HG03571 (cell line): ENCODE data around the gene HBE1.
"Not testable (repeated sequence)": the region's sequence is repeated elsewhere in the genome, so short reads cannot be mapped to it uniquely, and the experiment has no call there.

Source experiments
- ATAC-seq: cut with Tn5 transposase; IDR thresholded peaks from one replicate; pipeline ENCODE4 v1.9.1; 2021; ENCODE audit not compliant: unreplicated experiment

The HBE1 gene

GRCh38 chr11:5269715-5270147 is at the start of gene HBE1:
TSS of gene HBE1 (minus strand) at chr11:5269945. CDS start at chr11:5269890, 55 bp downstream.
- ATAC-seq: no peak

- no peak for ATAC-seq
These were observed 47.5 kb upstream of the HBE1 start for GRCh38 chr11:5317292-5317691.

GRCh38 chr11:5313326-5314023 is 43.7 kb upstream of the HBE1 start:
- not testable (repeated sequence) for ATAC-seq

- no peak for ATAC-seq
These were observed 40.7 kb upstream of the HBE1 start for GRCh38 chr11:5310423-5310822.

- no peak for ATAC-seq
These were observed 37.7 kb upstream of the HBE1 start for GRCh38 chr11:5307256-5308019.

GRCh38 chr11:5304046-5304445 is 34.3 kb upstream of the HBE1 start:
- no peak for ATAC-seq

GRCh38 chr11:5303626-5304025 is 33.9 kb upstream of the HBE1 start:
- no peak for ATAC-seq

GRCh38 chr11:5301846-5302245 is 32.1 kb upstream of the HBE1 start, which contains the start of gene OR51B4:
TSS of gene OR51B4 (minus strand) at chr11:5301946. CDS start at chr11:5301946, 0 bp downstream.
- no peak for ATAC-seq

GRCh38 chr11:5300251-5300650 is 30.5 kb upstream of the HBE1 start:
- ATAC-seq: no peak

GRCh38 chr11:5298451-5298850 is 28.7 kb upstream of the HBE1 start:
- no peak for ATAC-seq

- no peak for ATAC-seq
These were observed 28.1 kb upstream of the HBE1 start for GRCh38 chr11:5297721-5298323.

- ATAC-seq: not testable (repeated sequence)
These were observed 24.7 kb upstream of the HBE1 start for GRCh38 chr11:5294342-5294995.

- ATAC-seq: no peak
These were observed 23.3 kb upstream of the HBE1 start for GRCh38 chr11:5293028-5293427.

- ATAC-seq: peak; percentile 90
These were observed 21.6 kb upstream of the HBE1 start for GRCh38 chr11:5291207-5291838.

- ATAC-seq: no peak
These were observed 20.4 kb upstream of the HBE1 start for GRCh38 chr11:5290106-5290505.

GRCh38 chr11:5289696-5290095 is 20.0 kb upstream of the HBE1 start:
- no peak for ATAC-seq

- no peak for ATAC-seq
These were observed 19.3 kb upstream of the HBE1 start for GRCh38 chr11:5288906-5289550.

GRCh38 chr11:5288108-5288905 is 18.6 kb upstream of the HBE1 start:
- ATAC-seq: no peak

- no peak for ATAC-seq
These were observed 17.2 kb upstream of the HBE1 start for GRCh38 chr11:5286901-5287300.

GRCh38 chr11:5286351-5286750 is 16.6 kb upstream of the HBE1 start:
- ATAC-seq: no peak
